SU-DHL-6 (cell line): ENCODE results near the gene KIZ.

Experiments
- CTCF ChIP-seq: fragments of 200-600 bp; sonication (generic); IDR thresholded peaks from one replicate; pipeline ENCODE4 v1.5.1; 2017; ENCODE audit warnings: antibody characterized with exemption, mild to moderate bottlenecking, low read length, moderate library complexity; ENCODE audit not compliant: insufficient read depth, poor library complexity, severe bottlenecking
- EZH2phosphoT487 ChIP-seq: fragments of 200-600 bp; sonication (generic), shearing (Covaris generic); conservative IDR thresholded peaks from 2 replicates; pipeline ENCODE4 v1.6.1; 2018; ENCODE audit warnings: mild to moderate bottlenecking, antibody characterized with exemption, low read length, moderate library complexity, mixed read lengths

- TF ChIP-seq CTCF (no peak), EZH2phosphoT487 (no peak)
Observed at GRCh38 chr20:21102603-21103311, 23.1 kb upstream of the KIZ start.
